NCI-H2196 treated with DMSO at 0.1 percent for 48 hours (cell line): Measurements from ENCODE around the gene AEBP1.

Source experiments
- DNase-seq: peaks from one replicate; lab custom pipeline; 2025; ENCODE audit not compliant: unreplicated experiment; lab: John Stamatoyannopoulos, UW

AEBP1 gene

DNA sequence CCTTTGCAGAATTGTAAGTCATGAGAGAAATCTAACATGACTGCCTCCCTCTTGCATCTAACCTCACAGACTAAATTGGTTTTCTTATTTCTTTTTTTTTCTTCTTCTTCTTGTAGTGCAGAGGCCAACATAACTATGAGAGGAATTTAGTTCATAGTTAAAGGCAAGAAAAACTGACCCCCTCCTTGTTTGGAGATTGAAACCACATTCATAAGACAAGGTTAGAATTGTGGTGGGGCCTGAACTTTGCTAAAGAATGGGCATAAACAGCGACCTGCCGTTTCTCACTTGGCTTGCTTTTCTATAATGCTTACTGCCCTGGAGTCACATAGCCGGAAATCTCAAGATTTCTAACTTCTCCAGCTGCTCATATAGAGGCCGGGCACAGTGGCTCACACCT, 19.4 kb upstream of the AEBP1 start:
- DNase-seq: no peak

DNA sequence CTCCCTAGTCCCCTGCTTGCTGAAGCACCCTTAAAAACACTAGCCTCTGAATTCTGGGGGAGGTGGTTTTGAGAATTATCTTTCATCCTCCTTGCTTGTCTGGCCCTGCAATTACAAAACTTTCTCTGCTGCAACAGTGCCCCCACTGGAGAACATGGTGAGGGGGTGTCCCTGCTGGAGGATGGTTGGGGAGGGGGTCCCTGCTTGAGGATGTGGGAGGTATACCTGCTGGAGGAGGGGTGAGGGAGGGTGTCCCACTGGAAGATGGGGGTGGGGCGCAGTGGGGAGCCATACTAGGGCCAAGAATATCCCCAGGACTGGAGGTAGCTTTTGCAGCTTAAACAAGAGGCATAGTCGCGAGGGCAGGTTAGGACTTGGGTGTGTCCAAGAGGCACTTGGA, 18.6 kb upstream of the AEBP1 start:
- DNase-seq: no peak

DNA sequence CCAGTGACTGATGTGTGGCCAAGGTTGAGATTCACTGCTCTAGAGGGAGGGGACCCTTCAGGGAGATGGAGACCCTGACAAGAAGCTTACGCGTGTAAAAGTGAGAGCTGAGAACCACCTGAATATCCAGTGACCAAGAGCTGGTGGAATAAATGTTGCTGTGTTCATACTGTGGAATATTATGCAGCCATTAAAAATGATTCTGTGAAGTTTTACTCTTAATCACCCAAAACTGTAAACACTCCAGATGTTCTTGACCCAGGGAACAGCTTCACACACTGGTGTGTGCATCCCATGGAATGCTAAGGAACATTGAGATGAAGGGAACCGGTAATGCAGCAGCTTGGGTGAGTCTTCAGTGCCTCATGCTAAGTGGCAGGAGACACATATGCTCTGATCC, 17.5 kb upstream of the AEBP1 start:
- no peak for DNase-seq

DNA sequence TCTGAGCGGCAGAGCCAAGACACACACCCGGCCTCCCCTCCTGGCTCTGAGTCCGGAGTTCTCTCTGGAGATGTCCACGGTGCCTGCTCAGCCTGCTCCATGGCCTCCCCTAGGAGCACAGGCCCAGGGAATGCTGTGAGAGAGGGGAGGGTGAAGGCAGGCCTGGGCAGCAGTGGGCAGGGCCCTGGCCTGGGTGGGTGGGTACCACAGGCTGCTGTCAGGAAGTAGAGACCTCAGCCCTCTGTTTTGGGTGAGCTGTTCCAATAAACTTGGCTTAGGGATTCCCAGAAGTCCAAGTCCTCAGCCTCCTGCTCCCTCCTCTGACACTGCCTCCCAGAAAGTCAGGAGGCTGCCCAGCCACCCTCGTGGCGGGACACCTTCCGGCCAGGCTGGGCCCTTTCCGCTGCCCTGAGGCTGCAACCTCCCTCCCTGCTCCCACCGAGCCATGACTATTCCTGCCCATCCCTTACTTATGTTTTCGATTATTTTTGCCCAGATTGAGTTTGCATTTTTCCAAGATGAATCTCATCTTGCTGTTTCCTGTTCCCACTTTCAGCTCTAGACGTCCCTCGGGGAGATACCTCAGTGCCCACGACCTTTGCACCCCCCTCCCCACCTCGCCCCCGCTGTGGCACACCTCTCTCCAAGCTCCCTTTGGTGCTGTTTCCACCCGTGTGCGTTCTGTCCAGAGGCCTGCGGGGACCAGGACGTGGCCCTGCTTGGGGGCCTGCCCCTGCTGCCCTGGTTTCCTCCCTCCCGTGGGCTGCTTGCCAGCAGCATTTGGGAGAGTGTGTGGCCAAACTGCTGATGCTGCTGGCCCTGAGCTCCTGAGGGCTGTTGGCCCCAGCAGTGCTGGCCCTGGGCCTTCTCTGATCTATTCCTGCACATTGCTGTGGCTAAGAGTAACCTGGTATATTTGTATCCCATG, 16.0 kb upstream of the AEBP1 start:
- no peak for DNase-seq

DNA sequence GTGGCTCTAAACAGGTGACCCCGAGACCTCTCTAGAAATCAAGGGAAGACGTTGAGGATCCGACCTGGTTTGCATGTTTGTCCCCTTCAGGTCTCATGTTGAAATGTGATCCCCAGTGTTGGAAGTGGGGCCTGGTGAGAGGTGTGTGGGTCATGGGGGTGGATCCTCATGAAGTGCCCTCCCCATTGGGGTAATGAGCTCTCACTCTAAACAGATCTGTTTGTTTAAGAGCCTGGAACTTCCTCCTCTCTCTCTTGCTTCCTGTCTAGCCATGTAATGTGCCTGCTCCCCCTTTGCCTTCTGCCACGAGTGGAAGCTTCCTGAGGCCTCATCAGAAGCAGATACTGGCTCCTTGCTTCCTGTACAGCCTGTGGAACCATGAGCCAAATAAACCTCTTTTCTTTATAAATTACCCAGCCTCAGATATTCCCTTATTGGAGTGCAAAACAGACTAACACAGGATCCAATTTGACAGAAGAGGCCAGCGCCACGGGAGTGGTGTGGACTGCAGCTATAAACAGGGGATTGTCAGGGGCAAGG, 11.0 kb upstream of the AEBP1 start:
- DNase-seq: no peak

DNA sequence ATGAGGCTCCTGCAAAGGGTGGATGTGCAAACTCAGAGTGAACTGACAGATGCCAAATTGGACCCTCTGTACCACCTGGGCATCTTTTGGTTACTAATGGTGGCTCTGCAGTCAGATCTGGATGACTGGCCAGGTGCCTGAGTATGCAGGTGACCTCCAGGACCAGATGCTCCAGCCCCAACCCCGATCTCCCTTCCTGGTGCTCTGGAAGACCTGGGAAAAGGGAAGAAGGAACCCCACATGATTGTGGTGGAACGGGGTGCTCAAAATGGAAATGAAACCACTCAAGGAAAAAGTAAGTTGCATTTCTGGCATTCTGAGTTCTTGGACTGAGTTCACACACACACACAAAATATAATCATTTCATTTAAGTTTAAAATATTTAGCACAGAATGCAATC, 9.8 kb upstream of the AEBP1 start:
- DNase-seq: no peak

DNA sequence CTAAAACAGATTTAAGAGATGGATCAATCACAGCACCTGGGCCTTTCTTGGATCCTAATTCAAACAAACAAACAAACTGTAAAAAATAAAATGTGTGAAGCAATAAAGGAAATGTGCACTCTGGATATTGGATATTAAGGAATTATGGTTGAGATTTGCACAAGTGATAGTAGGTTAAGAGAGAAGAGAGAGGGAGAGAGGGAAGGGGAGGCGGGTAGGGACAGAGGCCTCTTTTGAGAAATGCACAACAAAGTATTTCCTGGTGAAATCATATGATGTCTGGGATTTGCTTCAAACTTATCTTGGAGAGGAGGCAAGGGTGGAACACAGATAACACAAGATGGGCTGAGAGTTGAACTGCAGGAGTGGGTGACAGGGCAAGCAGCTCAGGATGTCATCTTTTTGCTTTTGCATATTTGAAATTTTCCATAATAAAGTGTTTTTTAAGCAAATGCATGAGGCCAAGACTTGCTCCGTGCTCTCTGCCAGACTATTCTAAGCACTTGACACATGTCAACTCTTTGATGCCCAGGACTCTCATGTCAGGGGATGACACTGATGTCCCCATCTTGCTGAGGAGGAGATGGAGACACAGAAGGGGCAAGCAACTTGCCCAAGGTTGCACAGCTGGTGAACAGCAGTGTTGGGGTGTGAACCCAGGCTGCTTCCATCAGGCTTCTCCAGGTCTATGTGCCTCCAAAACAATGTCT, 9.1 kb upstream of the AEBP1 start:
- no peak for DNase-seq

DNA sequence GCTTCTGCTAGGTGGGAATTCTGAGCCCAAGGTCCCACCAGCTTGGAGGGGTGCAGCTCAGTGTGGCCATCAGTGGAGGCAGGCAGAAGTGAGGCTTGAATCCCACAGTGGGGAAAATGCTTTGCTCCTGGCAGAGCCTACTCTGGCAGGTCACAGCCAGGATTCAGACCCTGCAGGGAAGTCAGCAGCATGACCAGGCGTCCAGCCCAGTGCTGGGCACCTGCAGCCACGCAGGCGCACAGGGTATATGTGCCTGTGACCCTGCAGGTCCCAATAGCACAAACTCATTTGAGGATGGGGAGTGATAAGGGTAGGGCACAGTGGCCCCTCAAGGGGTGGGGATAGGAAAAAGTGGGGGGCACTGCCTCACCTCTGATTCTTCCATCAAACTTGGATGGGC, 8.4 kb upstream of the AEBP1 start:
- no peak for DNase-seq

DNA sequence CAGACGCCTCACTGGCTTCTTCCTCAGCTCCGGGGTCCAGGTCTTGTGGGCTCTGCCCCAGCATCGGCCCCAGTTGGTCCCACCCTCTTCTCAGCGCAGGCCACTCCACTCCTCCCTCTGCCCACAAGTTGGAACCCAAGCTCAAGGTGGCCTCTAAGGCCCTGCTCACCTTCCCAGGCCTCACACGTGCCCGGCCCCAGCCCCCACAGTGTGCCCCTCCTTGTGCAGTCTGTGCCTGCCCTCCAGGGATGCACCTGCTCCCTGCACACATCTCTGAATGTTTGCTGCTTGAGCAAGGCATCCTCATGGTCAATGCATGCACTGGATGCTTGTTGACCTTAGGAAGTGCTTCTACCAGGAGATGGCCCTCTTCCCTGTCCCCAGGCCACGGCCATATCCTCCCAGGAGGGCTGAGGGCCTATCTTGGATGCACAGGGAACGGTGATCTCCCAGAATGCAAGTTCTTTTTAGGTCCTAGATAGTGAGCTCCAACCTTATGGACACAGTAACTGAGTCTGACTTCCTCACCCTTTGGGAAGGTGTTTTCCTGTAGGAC, 7.7 kb upstream of the AEBP1 start:
- DNase-seq: no peak

DNA sequence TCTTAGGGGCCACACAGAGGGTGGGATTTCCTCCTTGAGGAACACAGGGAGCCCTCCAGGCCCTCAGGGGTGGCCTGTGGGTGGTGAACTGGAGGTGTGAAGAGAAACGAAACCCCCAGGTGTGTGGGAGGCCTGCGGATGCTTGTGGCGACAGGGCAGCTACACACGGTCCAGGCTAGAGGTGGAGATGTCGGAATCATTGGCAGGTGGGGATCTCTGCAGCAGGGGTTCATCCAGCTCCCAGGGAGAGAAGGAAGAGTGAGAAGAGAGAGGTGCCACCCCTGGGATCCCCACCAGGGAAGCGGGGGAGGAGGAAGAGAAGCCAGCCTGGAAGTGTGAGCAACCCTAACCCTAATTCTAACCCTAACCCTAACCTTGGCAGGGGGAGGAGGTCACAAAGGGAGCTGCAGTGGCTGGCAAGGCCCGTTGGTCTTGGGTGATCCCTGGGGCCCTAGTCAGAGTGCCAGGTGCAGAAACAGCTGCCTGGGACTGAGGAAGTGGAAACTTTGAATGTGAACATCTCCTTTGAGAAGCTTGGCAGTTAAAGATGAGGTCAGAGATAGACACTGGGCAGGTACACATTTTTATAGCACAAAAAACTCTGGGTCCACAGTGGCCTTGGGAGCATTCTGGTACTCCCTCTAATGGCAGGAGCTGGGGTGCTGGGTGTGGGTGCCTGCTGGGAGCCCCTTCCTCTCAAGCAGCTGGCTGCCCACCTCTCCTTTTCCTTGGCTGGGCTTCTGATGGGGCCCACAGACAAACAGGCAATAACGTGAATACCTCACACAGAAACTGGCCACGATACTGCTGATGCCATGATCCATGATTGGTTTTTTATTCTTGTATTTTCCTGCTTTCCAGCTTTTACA, 6.8 kb upstream of the AEBP1 start:
- DNase-seq: no peak

DNA sequence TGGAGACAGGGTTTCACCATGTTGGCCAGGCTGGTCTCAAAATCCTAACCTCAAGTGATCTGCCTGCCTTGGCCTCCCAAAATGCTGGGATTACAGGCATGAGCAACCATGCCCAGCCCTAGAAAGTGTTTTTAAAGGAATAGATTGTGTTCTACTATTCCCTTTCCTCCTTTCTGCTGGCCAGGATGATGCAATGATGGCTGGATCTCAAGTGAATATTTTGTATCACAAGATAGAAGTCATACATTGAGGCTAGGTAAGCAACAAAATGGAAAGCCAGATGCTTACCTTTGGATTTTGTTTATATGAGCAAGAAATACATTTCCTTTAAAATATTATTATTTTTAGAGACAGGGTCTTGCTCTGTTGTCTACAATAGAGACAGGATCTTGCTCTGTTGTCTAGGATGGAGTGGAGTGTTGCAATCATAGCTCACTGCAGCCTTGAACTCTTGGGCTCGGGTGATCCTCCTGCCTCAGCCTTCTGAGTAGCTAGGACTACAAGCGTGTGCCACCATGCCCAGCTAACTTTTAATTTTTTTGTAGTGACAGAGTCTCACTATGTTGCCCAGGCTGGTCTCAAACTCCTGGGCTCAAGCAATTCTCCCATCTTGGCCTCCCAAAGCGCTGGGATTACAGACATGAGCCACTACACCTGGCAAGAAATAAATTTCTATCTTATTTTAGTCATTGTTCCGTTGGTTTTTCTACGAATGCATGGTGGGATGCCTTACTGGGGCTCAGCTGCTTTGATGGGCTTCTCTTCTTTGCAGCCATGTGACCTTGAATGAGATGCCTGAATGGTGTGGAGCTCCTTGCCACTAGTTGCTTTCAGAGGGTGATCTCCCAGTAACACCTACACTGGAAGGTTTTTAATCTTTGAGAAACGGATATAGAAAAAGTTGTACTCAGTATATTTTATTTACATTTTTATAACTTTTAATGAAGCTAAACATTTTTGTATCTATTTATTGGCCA, 5.8 kb upstream of the AEBP1 start:
- DNase-seq: no peak

DNA sequence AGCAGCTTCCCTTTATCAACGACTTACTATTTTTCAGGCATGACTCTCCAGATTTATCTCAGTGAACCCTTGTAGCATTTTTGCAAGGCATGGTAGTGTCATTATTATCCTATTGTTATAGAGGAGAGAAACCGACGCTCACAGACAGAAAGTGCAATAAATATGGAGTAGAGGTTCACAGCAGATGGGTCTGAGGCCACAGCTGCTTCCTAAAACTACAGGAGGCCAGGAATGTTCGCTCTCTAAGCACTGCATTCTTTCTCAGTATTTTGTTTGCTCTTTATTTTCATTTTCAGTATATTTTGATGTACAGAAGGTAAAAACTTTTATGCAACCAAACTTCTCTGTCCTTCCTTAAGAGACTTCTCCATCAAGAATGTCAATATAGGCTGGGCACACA, 4.5 kb upstream of the AEBP1 start:
- DNase-seq: no peak

DNA sequence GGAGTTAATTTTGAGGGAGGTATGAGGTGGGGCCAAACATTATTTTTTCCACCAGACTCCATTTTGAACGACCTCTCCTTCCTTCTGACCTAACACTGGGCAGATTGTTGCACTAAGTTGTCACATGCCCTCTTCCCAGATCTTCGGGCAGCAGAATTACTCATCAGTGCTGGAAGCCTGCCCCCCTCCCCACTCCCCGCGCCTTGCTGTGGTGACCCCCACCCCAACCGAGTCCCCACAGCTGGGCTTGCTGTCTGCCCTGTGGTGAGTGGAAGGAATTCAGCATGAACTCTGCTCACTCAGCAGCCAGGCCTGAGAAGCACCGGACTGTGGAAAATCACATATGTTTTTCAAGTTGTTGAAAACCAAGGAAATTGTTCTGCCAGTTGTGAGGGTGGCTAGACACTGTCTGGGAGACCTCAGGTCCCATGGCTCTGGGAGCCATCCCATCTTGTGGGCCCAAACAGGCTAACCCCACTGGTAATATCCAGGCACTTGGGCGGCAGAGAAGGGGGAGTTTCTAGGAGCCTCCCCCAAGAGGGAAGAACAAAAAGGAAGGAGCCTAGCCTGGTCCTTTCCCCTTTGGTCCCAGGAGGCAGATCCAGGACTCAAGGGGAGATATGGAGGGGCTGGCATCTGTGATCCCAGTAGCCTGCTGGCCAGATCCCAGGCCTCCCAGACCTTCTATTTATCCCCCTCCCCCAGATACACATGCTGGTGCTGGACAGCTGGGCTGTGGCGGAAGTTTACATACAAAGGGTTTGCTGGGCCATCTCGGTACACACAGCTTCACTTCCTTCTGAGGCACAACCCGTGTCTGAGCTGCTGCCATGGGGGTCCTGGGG, 3.5 kb upstream of the AEBP1 start:
- no peak for DNase-seq

DNA sequence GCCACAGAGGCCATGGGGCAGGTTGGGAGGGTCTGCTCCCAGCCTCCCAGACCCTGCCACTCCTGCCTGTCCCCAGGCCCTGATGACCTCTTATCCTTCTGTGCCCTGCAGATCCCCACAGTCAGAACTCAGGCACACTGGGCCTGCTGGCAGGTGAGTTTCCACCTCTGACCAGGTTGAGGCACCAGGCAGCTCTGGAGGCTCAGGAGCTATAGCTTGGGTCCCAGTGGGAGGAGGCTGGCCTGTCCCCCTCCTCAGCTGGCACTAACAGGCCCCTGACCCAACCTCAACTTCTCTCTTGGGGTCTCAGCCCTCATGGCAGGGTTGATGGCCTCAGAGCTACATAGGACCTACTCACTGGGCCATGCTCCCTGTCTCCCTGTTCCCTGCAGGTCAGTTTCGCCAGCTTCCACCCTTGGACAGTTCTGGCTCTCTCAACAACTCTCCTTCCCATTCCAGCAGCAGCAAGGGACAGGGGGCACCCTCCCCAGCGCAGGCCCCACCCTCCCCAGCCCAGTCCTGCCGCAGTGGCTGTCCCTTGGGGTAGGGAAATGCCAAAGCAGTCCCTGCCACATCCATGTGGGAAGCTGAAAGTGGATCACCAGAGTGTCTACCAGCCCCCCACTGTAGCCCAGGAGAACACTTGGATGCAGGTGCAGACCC, 2.7 kb upstream of the AEBP1 start:
- no peak for DNase-seq

DNA sequence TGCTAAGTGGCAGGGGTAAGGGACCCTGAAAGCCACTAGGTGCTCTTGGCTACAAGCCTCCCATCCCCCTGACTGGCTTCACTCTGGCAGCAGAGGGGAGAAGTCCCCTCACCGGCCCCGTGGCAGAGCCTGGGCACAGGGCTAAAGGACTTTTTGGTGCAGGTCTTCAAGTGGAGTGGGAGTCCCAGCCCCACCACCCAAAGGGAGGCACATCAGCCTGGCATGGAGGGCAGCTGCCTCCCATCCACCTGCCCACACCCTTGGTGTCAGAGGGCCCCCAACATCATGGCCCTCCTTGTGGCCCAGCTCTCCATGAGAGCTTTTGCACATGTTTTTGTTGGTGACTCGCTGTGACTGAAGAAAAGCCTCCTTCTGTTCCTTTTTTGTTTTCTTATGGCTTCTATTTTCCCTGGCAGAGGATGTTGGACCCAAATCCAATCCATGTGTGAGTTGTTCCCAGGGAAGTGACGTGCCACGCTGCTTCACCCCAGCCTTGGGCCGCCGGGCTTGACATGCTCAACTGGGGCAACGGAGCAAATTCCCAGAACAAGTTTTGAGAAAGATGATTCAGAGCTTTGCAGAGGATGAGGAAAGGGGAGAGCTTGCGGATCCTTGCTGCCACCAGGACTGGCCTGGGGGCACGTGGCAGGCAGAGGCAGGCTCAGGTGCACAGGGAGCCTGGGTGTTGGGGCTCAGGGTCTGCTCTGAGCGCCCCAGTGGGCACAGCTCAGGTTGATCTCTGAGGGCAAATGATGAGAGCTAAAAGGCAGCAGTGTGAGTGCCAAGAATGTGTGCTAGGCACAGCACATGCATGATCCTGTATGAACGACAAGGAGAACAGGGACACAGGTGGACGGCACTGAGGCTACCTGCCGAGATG, 1.9 kb upstream of the AEBP1 start:
- DNase-seq: no peak

DNA sequence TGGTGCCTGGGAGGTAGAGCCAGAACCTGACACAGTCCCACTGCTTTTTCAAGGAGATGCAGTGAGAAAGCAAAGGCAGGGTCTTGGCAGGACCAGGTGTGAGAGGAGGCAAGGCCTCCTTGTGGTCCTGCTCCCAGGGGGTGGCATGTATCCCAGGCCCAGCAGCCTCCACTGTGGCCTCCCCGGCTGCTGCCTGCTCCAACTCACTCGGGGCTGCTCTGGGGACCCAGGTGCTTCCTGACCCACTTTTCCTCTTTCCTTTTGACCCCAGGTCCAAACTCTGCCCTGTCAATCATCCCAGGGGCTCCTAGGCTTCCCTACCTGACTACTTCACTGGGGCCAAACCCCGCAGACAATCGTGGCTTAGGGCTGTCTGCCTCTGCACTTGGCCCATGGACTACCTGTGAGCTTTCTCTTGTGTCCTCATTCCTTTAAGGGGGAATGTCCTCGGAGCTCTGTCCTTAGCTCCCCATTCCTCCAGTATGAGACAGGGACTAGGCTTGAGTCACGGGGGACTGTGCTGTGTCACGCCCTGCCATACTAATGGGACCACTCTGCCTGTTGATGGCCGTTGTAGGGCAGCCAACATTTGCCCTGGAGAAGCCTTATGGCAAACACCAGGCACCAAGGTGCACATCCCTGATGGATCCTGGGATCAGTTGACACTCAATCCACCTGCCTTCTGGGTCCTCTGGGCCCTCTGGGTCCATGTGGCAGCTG, 1.1 kb upstream of the AEBP1 start:
- no peak for DNase-seq

DNA sequence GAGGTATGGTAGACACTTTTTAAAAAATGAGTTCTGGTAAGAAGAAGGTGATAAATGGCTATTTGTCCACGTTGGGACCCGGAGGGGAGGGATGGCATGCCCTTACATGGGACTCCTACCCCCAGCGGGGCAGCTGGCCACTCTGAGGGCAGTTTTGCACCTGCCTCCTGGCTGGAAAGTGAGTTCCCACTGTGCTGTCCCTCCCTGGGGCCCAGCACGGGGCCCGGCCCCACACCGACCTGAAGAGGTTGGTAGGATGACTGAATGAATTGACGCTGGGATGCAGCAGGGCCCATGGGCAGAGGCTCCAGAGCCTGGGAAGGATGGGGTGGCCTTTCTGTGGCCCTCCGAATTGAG, 601 bp upstream of the AEBP1 start:
- DNase-seq: no peak
